Heart right ventricle (tissue), 16 donors: ENCODE data around the gene WDR18. TPM values are rescaled to one million over a fixed set of nuclear protein-coding genes. Genes with fewer than 3 reads are reported as not detected.
A peak's percentile ranks its signal among the peaks of the same experiment; 100 is the strongest.

ENCODE experiments used
- ATAC-seq, 8 donors: fragments of 200-7000 bp; cut with Tn5 transposase; one replicate each; pipeline ENCODE4 v1.9.1; 2020; ENCODE audit warnings: mild to moderate bottlenecking in 8 of 8, moderate library complexity in 8 of 8, moderate number of reproducible peaks in 1 of 8
- DNase-seq, 2 donors: peaks; one replicate each; pipeline ENCODE4 v3.0.0-alpha.2; 2020
- H3K27ac ChIP-seq, 10 donors: fragments of 200-600 bp; sonication (generic) in 2 of 10; one replicate each; pipeline versions ENCODE4 v1.5.0 to v1.8.0; 2020 to 2022; ENCODE audit warnings: mild to moderate bottlenecking in 3 of 10
- H3K27me3 ChIP-seq, 7 donors: fragments of 200-600 bp; one replicate each; pipeline ENCODE4 v1.8.0; 2021 to 2022; ENCODE audit warnings: mild to moderate bottlenecking in 2 of 7
- H3K36me3 ChIP-seq, 9 donors: fragments of 200-600 bp; sonication (generic) in 1 of 9; one replicate each; pipeline versions ENCODE4 v1.5.0 to v1.8.0; 2020 to 2022; ENCODE audit warnings: mild to moderate bottlenecking in 2 of 9
- H3K4me1 ChIP-seq, 9 donors: fragments of 200-600 bp; sonication (generic) in 1 of 9; one replicate each; pipeline versions ENCODE4 v1.5.0 to v1.8.0; 2020 to 2022; ENCODE audit warnings: mild to moderate bottlenecking in 4 of 9
- H3K4me3 ChIP-seq, 10 donors: fragments of 200-600 bp; sonication (generic) in 2 of 10; one replicate each; pipeline versions ENCODE4 v1.5.0 to v1.8.0; 2020 to 2022; ENCODE audit warnings: mild to moderate bottlenecking in 7 of 10, moderate library complexity in 2 of 10
- H3K9me3 ChIP-seq, 11 donors: fragments of 200-600 bp in 10 of 11; sonication (generic) in 2 of 11; one replicate each; pipeline versions ENCODE4 v1.5.0 to v1.8.0; 2013 to 2022; ENCODE audit warnings: mild to moderate bottlenecking in 2 of 11, control low read depth in 1 of 11, moderate library complexity in 1 of 11
- WGBS, 2 donors: extraction: QIAGEN DNeasy Blood & Tissue Kit; methylation state at CpG; one replicate each; pipeline ENCODE4 v1.1.7; 2013; ENCODE audit warnings: inconsistent platforms in 1 of 2; 5-methylcytosine and 5-hydroxymethylcytosine counted together
- intact Hi-C, 10 donors: fragments of 100-400 bp; cut with DNase I; formaldehyde crosslinking; loops; one replicate each; pipeline versions ENCODE4 v1.11.1 to v1.14.2; 2022
- polyA plus RNA-seq, 2 donors: library from polyadenylated mRNA; stranded (reverse); fragments of 200-250 nt; gene quantifications; one replicate each; pipeline ENCODE4 v1.2.3, GENCODE V29; 2013
- total RNA-seq, 10 donors: library from RNA; stranded (reverse); fragmentation: NEBNext Ultra II Directional in 3 of 10; extraction: Animal tissue kit (Norgen Biotek cat#: 25700) in 3 of 10; gene quantifications; one replicate each; pipeline versions ENCODE4 v1.2.1 to v1.2.4, GENCODE V29; 2021 to 2023
- TF ChIP-seq, protein P1 (sequence below), 9 donors: fragments of 200-600 bp; sonication (generic) in 2 of 9; IDR thresholded peaks; one replicate each; pipeline versions ENCODE4 v1.5.0 to v1.8.0; 2021 to 2022; ENCODE audit warnings: antibody characterized with exemption in 9 of 9, mild to moderate bottlenecking in 5 of 9, moderate library complexity in 1 of 9
- donor health status: Arrhythmogenic right ventricular cardiomyopathy.
- donor health status: ischemic (EF 13 %, LVEDD 7.1; RV severe dilation, severe dysfunction).
- donor health status: healthy with polysubstance abuse.
- donor health status: DM: no; HTN: yes; CAD: no.
- donor health status: DM: no; HTN: no; CAD: no.
- donor health status: ischemic (EF 25% LVEDD 6.9; RV normal size, moderate dysfunction).
- donor health status: ischemic (EF 25% LVEDD 5.7; RV mildly dilated, moderate dysfunction).
- donor health status: healthy.
- donor health status: DM: yes; HTN: yes; CAD: no.
- donor health status: Ischemic cardiomyopathy.
- donor health status: ischemic (EF 35%, LVEDD 5.7; RV mildly dilated, moderate dysfunction).
- donor health status: nonischemic (EF 11% LVEDD 7.7; RV severe dilation, severe dysfunction).
- donor health status: DM: yes; HTN: yes; CAD: no.
- donor health status: PGD.
- donor health status: ischemic (EF 29% LVEDD 5.4; RV normal size, mild dysfunction).
- donor health status: nonischemic (EF 23%, LVEDD 6.1; RV moderate dilation, normal function).

The WDR18 gene
- total and polyA plus RNA-seq, 12 donors, result 17.3 to 66.4 (median 21.0) TPM

DNA sequence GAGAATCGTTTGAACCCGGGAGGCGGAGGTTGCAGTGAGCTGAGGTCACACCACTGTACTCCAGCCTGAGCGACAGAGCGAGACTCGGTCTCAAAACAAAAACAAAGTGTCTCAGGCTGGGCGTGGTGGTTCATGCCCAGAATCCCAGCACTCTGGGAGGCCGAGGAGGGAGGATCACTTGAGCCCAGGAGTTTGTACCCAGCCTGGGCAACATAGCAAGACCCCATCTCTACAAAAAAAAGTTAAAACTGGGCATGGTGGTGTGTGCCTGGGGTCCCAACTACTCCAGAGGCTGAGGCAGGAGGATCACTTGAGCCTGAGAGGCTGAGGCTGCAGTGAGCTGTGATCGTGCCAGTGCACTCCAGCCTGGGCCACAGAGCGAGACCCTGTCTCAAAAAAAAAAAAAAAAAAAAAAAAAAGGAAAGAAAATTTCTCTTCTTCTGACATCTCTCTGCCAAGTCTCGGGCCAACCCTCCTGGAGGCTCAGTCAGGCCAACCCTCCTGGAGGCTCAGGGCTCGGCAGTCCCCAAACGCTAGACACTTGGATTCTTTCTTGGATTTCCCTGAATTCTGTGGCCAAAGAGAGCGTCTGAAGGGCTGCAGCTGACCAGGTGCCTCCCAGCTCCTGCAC lies 32.0 kb upstream of the WDR18 start:
- H3K27me3 ChIP-seq, result no peaks in the 10 kb centered on the region
- H3K9me3 ChIP-seq, result no peaks in the 10 kb centered on the region
- WGBS, 2 donors, result 87 to 91% methylated on average over 14 of the region's 14 CpGs
- ATAC-seq (no peak), DNase-seq (no peak)
- peak overlapping the region in 1 of 10 donors; percentile 34 for H3K4me3 ChIP-seq
- intact Hi-C loops, result no loop called here
- TF ChIP-seq, protein P1, sequence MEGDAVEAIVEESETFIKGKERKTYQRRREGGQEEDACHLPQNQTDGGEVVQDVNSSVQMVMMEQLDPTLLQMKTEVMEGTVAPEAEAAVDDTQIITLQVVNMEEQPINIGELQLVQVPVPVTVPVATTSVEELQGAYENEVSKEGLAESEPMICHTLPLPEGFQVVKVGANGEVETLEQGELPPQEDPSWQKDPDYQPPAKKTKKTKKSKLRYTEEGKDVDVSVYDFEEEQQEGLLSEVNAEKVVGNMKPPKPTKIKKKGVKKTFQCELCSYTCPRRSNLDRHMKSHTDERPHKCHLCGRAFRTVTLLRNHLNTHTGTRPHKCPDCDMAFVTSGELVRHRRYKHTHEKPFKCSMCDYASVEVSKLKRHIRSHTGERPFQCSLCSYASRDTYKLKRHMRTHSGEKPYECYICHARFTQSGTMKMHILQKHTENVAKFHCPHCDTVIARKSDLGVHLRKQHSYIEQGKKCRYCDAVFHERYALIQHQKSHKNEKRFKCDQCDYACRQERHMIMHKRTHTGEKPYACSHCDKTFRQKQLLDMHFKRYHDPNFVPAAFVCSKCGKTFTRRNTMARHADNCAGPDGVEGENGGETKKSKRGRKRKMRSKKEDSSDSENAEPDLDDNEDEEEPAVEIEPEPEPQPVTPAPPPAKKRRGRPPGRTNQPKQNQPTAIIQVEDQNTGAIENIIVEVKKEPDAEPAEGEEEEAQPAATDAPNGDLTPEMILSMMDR (IDR thresholded peaks at IDR 0.05), result no peak
- peaks cover 0 to 36% (median 6%) of the 10 kb centered on the region in 9 donors for H3K4me1 ChIP-seq
- H3K36me3 ChIP-seq, result peaks cover 0 to 6% (median 0%) of the 10 kb centered on the region in 9 donors
- peak overlapping the region in 1 of 10 donors; percentile 75 for H3K27ac ChIP-seq

DNA sequence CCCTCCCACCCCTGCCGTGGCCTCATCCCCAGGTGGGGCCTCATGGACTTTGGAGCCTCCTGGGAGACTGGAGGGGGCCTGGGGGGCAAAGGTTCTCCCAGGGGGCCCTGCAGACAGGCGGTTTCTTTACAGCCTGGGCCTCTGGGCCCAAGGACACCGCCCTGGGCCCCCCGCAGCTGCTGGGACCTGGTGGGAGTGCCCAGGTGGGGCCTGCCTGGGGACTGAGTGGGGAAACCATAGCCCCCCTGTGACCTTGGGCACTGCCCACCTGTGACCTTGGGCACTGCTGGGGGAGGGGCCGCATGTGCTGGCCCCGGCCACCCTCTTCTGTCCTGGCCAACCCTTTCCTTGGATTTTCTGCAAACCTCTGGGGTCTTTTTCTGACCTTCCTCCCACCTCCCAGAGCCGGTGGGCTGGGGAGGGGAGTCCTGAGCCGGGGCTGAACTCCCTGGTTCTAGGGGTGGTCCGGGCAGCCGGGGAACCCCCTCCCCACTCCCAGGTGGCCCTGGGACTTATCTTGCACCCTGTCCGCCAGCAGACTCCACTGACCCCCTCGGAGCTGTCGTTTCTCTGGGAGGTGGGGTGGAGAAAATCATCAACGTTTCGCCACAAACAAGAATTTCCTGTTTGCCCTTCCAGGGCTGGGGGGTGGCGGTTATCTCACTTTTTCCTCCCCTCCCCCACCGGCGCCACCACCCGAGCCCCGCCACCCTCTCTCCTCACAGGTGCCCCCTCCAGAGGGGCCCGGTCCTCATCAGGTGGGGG lies 31.3 kb upstream of the WDR18 start:
- WGBS, 2 donors, result 50 to 56% methylated on average over 21 of the region's 21 CpGs
- TF ChIP-seq, protein P1 (IDR thresholded peaks at IDR 0.05), result no peak
- no peak for DNase-seq
- peak overlapping the region in 1 of 10 donors; percentile 75 for H3K27ac ChIP-seq
- intact Hi-C loops, result no loop called here
- H3K27me3 ChIP-seq, result no peaks in the 10 kb centered on the region
- H3K4me3 ChIP-seq, result peak overlapping the region in 1 of 10 donors; percentile 34
- peaks cover 0 to 29% (median 6%) of the 10 kb centered on the region in 9 donors for H3K4me1 ChIP-seq
- no peak for ATAC-seq
- peaks cover 0 to 4% (median 0%) of the 10 kb centered on the region in 9 donors for H3K36me3 ChIP-seq
- H3K9me3 ChIP-seq, result no peaks in the 10 kb centered on the region

DNA sequence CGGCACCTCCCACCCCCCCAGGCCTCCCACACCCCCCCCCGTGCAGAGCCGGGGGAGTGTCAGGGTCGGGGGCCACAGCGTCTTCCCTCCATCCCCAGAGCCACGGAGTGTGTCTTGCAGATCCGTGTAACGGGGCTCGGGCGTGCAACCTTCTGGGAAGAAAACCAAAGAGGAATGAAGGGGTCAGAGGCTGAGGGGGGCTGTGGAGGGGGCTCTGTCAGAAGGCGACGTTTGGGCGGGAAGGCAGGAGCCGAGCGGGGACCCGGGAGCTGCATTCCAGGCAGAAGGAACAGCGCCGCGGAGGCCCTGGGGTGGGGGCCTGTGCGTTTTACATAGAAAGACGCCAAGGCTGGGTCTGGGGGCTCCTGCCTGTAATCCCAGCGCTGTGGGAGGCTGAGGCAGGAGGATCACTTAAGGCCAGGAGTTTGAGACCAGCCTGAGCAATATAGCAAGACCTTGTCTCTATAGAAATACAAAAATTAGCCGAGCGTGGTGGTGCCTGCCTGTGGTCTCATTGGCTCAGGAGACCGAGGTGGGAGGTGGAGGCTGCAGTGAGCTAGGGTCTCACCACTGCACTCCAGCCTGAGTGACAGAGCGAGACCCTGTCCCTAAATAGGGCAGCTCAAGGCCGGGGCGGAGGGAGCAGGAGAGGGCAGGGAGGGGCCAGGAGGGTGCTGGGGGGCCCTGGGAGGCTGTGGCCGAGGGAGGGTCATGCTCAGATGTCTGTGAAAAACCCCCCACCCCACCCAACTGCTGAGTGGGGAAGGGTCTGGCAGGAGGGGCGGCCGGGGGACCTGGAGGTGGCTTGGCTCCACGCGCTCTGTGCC lies 30.5 kb upstream of the WDR18 start:
- no peak for DNase-seq
- intact Hi-C loops, result no loop called here
- Histone ChIP-seq H3K9me3 (no peaks in the 10 kb centered on the region), H3K27me3 (no peaks in the 10 kb centered on the region), H3K4me1 (peaks cover 0 to 24% (median 6%) of the 10 kb centered on the region in 9 donors), H3K4me3 (peak overlapping the region in 1 of 10 donors; percentile 34), H3K36me3 (peaks cover 0 to under 1% (median 0%) of the 10 kb centered on the region in 9 donors), H3K27ac (peak overlapping the region in 1 of 10 donors; percentile 75)
- TF ChIP-seq, protein P1 (IDR thresholded peaks at IDR 0.05), result no peak
- peak in 1 of 8 donors; percentile 20 for ATAC-seq
- WGBS, 2 donors, result 62 to 68% methylated on average over 30 to 33 of the region's 33 CpGs

DNA sequence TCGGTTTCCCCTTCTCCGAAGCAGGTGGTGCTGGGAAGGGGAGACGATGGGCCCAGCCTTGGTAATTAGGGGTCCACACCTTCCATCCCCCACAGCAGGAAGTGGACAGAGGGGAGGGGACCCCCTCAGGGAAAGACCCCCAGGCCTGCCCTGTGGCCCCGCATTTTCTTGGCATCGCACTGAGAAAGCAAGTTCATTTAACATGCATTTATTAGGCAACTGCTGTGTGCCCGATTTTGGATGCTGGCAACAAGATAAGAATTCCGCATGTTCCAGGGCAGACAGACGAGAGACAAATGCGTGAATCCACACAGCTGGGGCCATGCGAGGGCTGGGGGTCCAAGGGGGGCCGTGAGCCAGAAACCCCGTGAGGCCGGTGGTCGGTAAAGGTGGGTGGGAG lies 29.9 kb upstream of the WDR18 start:
- H3K4me1 ChIP-seq, result peaks cover 0 to 24% (median 6%) of the 10 kb centered on the region in 9 donors
- intact Hi-C loops, result no loop called here
- no peak overlapping the region for H3K4me3 ChIP-seq
- no peaks in the 10 kb centered on the region for H3K9me3 ChIP-seq
- TF ChIP-seq, protein P1 (IDR thresholded peaks at IDR 0.05), result no peak
- no peak overlapping the region for H3K27ac ChIP-seq
- ATAC-seq (no peak), DNase-seq (no peak)
- H3K36me3 ChIP-seq, result peaks cover 0 to 5% (median 0%) of the 10 kb centered on the region in 9 donors
- H3K27me3 ChIP-seq, result no peaks in the 10 kb centered on the region
- WGBS, 2 donors, result 76 to 81% methylated on average over 14 of the region's 14 CpGs
